SU-DHL-6 (cell line): ENCODE data around the gene PYDC1.

ENCODE experiments used
- EZH2phosphoT487 ChIP-seq: fragments of 200-600 bp; sonication (generic), shearing (Covaris generic); conservative IDR thresholded peaks from 2 replicates; pipeline ENCODE4 v1.6.1; 2018; ENCODE audit warnings: mild to moderate bottlenecking, antibody characterized with exemption, low read length, moderate library complexity, mixed read lengths
- TF ChIP-seq, protein P1 (sequence below): fragments of 200-600 bp; sonication (generic); IDR thresholded peaks from one replicate; pipeline ENCODE4 v1.5.1; 2017; ENCODE audit warnings: antibody characterized with exemption, mild to moderate bottlenecking, low read length, moderate library complexity; ENCODE audit not compliant: insufficient read depth, poor library complexity, severe bottlenecking

DNA sequence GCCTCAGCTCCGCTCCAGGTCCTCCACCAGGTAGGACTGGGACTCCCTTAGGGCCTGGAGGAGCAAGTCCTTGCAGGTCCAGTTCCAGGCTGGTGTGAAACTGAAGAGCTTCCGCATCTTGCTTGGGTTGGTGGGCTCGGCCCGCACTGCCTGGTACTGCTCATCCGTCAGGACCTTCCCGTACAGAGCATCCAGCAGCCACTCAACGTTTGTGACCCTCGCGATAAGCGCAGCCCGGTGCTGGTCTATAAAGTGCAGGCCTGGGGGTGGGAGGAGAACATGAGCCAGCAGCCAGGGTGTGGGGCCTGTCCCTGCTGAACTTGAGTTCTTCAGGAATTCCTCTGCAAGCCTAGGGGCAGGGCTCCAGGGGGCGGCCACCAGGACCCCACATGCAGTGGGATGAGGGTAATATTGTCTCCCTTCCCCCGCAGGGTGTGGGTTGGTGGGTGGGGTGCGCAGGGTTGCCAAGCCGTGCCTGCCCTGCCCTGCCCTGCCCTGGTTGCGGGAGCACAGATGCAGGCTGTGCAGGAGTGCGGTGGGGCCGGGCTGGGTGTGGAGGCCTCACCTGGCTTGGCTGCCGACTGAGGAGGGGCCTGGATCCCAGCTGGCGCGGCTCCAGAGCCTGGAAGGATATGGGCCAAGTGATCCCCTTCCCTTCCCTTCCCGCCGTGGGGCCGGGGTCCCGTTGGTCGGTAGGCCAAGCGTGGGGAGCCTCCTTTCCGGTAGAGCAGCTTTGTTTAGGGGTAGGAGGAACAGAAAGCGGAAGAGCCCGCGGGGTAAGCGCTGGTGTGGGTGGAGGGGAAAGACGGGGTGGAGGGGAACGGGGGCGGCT, 15.1 kb downstream of the PYDC1 start:
- TF ChIP-seq, protein P1, sequence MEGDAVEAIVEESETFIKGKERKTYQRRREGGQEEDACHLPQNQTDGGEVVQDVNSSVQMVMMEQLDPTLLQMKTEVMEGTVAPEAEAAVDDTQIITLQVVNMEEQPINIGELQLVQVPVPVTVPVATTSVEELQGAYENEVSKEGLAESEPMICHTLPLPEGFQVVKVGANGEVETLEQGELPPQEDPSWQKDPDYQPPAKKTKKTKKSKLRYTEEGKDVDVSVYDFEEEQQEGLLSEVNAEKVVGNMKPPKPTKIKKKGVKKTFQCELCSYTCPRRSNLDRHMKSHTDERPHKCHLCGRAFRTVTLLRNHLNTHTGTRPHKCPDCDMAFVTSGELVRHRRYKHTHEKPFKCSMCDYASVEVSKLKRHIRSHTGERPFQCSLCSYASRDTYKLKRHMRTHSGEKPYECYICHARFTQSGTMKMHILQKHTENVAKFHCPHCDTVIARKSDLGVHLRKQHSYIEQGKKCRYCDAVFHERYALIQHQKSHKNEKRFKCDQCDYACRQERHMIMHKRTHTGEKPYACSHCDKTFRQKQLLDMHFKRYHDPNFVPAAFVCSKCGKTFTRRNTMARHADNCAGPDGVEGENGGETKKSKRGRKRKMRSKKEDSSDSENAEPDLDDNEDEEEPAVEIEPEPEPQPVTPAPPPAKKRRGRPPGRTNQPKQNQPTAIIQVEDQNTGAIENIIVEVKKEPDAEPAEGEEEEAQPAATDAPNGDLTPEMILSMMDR, result no peak
- TF ChIP-seq EZH2phosphoT487, result no peak
